Lower lobe of right lung (tissue), 2 donors: Measurements from ENCODE around the gene ARHGEF1. TPM values are rescaled to one million over a fixed set of nuclear protein-coding genes. Genes with fewer than 3 reads are reported as not detected.

ENCODE experiments used
- ATAC-seq, 2 donors: fragments of 200-7000 bp; cut with Tn5 transposase; one replicate each; pipeline ENCODE4 v1.9.1; 2020 to 2022; ENCODE audit warnings: mild to moderate bottlenecking in 2 of 2, moderate library complexity in 2 of 2
- DNase-seq: peaks from one replicate; pipeline ENCODE4 v3.0.0-alpha.2; 2020
- H3K27ac ChIP-seq: fragments of 200-600 bp; one replicate; pipeline ENCODE4 v1.8.0; 2022
- H3K27me3 ChIP-seq: fragments of 200-600 bp; one replicate; pipeline ENCODE4 v1.8.0; 2022; ENCODE audit warnings: low read depth
- H3K36me3 ChIP-seq: fragments of 200-600 bp; one replicate; pipeline ENCODE4 v1.8.0; 2022; ENCODE audit warnings: mild to moderate bottlenecking
- H3K4me1 ChIP-seq: fragments of 200-600 bp; one replicate; pipeline ENCODE4 v1.8.0; 2022
- H3K4me3 ChIP-seq: fragments of 200-600 bp; one replicate; pipeline ENCODE4 v1.8.0; 2022; ENCODE audit warnings: mild to moderate bottlenecking
- H3K9me3 ChIP-seq: fragments of 200-600 bp; one replicate; pipeline ENCODE4 v1.8.0; 2022
- intact Hi-C: fragments of 100-400 bp; cut with DNase I; formaldehyde crosslinking; loops from one replicate; pipeline ENCODE4 v1.11.0; 2022
- total RNA-seq: library from RNA; stranded (reverse); fragmentation: NEBNext Ultra II Directional; extraction: Animal tissue kit (Norgen Biotek cat#: 25700); gene quantifications from one replicate; pipeline ENCODE4 v1.2.1, GENCODE V29; 2021
- TF ChIP-seq, protein P1 (sequence below): fragments of 200-600 bp; IDR thresholded peaks from one replicate; pipeline ENCODE4 v1.8.0; 2022; ENCODE audit warnings: antibody characterized with exemption, mild to moderate bottlenecking
- donor health status: DM: no; HTN: yes; CAD: no; lungs with severe emphysema.

ARHGEF1 gene
- total RNA-seq, 1 donor from 2014 or later = 206 TPM

DNA sequence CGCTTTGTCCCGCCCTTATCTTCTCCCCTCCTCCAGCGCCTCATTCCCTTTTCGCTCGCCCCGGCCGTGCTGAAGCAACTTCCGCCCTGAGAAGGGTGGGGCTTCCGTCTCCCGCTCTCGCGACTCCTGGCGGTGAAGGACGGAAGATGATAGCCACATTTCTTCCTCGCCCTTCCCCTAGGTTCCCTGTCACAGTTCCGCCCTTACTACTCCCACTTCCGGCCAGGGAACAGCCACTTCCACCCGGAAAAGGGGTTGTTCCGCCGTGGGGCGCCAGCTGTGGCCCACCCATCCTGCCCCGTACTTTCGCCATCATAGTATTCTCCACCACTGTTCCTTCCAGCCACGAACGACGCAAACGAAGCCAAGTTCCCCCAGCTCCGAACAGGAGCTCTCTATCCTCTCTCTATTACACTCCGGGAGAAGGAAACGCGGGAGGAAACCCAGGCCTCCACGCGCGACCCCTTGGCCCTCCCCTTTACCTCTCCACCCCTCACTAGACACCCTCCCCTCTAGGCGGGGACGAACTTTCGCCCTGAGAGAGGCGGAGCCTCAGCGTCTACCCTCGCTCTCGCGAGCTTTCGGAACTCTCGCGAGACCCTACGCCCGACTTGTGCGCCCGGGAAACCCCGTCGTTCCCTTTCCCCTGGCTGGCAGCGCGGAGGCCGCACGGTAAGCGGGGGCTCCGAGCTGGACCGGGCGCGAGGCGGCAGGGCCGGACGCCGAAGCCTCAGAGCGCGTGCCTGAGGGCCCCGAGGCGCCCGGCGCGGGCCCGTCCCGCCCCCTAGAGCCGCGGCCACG is 23.2 kb upstream of the ARHGEF1 start, which contains the start of gene RPS19:
Gene RPS19, plus strand, starts transcription at position 638 of the 801 bp plus-strand sequence. CDS start 520 bp downstream, outside the sequence.
- peak within 1 kb of the TSS; percentile 90 for H3K4me3 ChIP-seq
- DNase-seq = peak; percentile 98
- ATAC-seq = peak; percentile 96 to 97
- H3K27me3 ChIP-seq = no peaks in the 10 kb centered on the region
- TF ChIP-seq, protein P1, sequence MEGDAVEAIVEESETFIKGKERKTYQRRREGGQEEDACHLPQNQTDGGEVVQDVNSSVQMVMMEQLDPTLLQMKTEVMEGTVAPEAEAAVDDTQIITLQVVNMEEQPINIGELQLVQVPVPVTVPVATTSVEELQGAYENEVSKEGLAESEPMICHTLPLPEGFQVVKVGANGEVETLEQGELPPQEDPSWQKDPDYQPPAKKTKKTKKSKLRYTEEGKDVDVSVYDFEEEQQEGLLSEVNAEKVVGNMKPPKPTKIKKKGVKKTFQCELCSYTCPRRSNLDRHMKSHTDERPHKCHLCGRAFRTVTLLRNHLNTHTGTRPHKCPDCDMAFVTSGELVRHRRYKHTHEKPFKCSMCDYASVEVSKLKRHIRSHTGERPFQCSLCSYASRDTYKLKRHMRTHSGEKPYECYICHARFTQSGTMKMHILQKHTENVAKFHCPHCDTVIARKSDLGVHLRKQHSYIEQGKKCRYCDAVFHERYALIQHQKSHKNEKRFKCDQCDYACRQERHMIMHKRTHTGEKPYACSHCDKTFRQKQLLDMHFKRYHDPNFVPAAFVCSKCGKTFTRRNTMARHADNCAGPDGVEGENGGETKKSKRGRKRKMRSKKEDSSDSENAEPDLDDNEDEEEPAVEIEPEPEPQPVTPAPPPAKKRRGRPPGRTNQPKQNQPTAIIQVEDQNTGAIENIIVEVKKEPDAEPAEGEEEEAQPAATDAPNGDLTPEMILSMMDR = peak; percentile 68
- peak within 1 kb of the TSS; percentile 90 for H3K27ac ChIP-seq
- H3K36me3 ChIP-seq = peaks cover 42% of the 10 kb centered on the region
- no peaks in the 10 kb centered on the region for H3K9me3 ChIP-seq
- intact Hi-C loops = no loop called here
- peaks cover 47% of the 10 kb centered on the region for H3K4me1 ChIP-seq

DNA sequence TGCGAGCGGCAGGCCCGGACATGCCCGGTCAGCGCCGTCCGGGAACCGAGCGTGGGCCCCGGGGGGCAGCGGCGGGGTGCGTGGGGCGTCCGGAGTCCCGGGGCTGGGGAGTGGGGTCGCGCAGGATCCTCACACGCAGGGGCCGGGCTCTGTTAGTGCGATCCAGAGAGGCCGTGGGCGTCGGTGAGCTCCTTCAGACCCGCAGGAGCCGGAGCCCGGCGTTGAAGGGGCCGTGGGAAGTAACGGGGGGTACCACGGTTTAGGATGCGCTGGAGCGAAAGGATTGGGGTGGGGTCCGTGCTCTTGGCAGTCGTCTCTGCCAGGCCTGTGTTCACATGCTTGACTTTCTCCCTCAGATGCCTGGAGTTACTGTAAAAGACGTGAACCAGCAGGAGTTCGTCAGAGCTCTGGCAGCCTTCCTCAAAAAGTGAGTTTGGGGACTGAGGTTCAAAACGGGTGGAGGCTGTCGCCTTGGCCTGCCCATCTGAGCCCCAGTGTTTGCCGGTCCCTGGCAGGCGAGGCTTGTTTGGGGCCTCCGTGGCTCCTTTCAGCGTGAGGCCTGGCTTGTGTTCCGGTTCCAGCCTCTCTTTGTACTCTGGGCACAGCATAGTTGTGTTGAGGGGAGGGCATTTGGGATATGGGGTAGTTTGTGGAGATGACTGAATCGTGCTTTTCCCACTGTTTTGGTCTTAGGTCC is 22.4 kb upstream of the ARHGEF1 start:
- TF ChIP-seq, protein P1 = no peak
- H3K9me3 ChIP-seq = no peaks in the 10 kb centered on the region
- peak overlapping the region; percentile 90 for H3K4me3 ChIP-seq
- DNase-seq = peak; percentile 69
- no peak for ATAC-seq
- peak overlapping the region; percentile 90 for H3K27ac ChIP-seq
- intact Hi-C loops = no loop called here
- H3K36me3 ChIP-seq = peaks cover 49% of the 10 kb centered on the region
- no peaks in the 10 kb centered on the region for H3K27me3 ChIP-seq
- H3K4me1 ChIP-seq = peaks cover 54% of the 10 kb centered on the region

DNA sequence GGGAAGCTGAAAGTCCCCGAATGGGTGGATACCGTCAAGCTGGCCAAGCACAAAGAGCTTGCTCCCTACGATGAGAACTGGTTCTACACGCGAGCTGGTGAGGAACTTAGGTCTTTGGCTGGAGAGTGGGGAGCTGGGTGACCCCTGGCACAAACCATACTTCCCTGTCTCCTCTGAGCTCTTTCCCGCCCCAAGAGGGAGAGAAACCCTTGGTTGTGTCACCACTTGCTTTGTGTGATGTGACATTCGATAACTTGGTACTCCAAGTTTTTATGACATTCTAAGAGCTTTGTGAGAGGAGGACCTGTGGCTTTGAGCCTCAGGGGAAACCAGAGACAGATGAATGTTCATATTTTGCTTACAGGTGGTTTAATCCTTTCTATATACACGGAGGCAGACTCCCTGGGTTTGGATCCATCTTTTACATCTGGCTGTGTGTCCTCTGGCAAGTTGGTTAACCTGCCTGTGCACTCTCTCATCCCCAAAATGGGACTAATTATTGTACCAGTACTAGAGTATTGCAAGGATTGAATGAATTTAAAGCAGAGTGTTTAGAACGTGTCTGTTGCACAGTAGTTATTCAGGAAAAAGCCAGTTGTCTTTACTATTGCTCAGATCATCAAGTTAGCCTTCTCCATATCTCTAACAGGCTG is 21.7 kb upstream of the ARHGEF1 start:
- peak overlapping the region; percentile 90 for H3K27ac ChIP-seq
- ATAC-seq (no peak), DNase-seq (no peak)
- intact Hi-C loops = no loop called here
- peaks cover 58% of the 10 kb centered on the region for H3K4me1 ChIP-seq
- H3K36me3 ChIP-seq = peaks cover 56% of the 10 kb centered on the region
- TF ChIP-seq, protein P1 = no peak
- peak overlapping the region; percentile 90 for H3K4me3 ChIP-seq
- no peaks in the 10 kb centered on the region for H3K9me3 ChIP-seq
- H3K27me3 ChIP-seq = no peaks in the 10 kb centered on the region

DNA sequence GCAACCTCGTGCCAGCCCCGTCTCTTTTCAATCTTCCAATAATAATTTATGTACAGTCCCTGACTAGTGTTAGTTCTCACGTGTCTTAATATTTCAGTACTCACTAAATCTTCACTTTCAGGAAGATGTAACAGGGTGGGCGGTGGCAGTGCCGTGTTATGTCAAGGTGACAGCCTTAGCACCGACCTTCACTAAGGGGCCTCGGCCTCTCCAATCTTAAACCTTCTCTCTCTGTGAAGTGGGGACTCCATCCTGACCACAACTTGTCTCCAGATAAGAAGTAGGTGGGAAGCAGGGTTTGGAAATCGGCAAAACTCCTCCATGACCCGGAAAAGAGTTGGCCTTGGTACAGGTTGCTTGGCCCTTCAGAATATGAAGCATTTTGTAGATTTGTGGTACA is 21.1 kb upstream of the ARHGEF1 start:
- H3K4me3 ChIP-seq = peak overlapping the region; percentile 90
- no peak for ATAC-seq

DNA sequence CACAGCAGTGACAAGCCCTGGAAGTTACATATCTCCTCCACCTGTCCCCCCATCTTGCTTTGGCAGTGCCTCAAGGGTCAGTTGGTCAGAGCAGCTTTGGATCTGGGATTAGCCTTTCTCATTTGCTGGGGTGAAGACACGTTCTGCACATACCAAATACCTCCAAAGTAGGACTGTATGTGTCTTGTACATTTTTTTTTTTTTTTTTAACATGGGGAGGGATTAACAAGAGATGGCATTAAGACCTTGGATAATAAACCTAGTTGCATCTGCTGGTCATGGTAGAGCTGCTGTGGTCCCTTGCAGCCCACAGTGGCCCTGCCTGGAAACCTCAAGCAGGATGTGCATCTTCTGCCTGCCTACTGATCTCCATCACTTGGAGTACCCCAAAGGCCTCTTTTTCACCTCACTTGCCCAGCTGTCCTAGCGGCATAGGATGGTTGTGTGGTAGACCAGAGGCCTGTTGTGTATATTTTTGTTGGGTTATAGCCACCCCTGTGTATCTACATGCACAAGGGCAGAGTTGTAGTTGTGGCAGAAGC is 20.5 kb upstream of the ARHGEF1 start:
- ATAC-seq = no peak
- no peaks in the 10 kb centered on the region for H3K9me3 ChIP-seq
- H3K36me3 ChIP-seq = peaks cover 67% of the 10 kb centered on the region
- TF ChIP-seq, protein P1 = no peak
- intact Hi-C loops = no loop called here
- no peak overlapping the region for H3K27ac ChIP-seq
- DNase-seq = no peak
- peaks cover 71% of the 10 kb centered on the region for H3K4me1 ChIP-seq
- no peak overlapping the region for H3K4me3 ChIP-seq
- no peaks in the 10 kb centered on the region for H3K27me3 ChIP-seq

More for the DNA sequence above, 21.1 kb upstream of the ARHGEF1 start:
- intact Hi-C loops = no loop called here
- DNase-seq = no peak
- Histone ChIP-seq H3K27ac (no peak overlapping the region), H3K36me3 (peaks cover 62% of the 10 kb centered on the region), H3K27me3 (no peaks in the 10 kb centered on the region), H3K4me1 (peaks cover 64% of the 10 kb centered on the region), H3K9me3 (no peaks in the 10 kb centered on the region)
- TF ChIP-seq, protein P1 = no peak
